ENCODE measurements around the gene STPG3. TPM values are rescaled to one million over a fixed set of nuclear protein-coding genes. Genes with fewer than 3 reads are reported as not detected.

Gene STPG3
- total and polyA plus RNA-seq, 3 donors from 2014 or later = 14.6 to 58.9 (median 34.1) TPM

- H3K36me3 ChIP-seq (ENCODE audit: low read depth, missing control alignments) = no peaks in the 10 kb centered on the region
- 50 to 76% methylated on average over 4 to 12 of the region's 12 CpGs for WGBS, 2 donors
- no peaks in the 10 kb centered on the region for H3K9me3 ChIP-seq
- no peak overlapping the region for H3K27ac ChIP-seq
- peak overlapping the region in 1 of 2 donors; percentile 54 for H3K4me3 ChIP-seq
- TF ChIP-seq POLR2A (IDR thresholded peaks at IDR 0.05) = no peak
- H3K4me1 ChIP-seq = peaks cover 29% of the 10 kb centered on the region
- intact Hi-C loops (cut with DNase I; ENCODE audit: low total_unique reads) = no loop called here
- H3K27me3 ChIP-seq = no peaks in the 10 kb centered on the region
- DNase-seq = peak; percentile 71
These were observed 32.3 kb upstream of the STPG3 start for GRCh38 chr9:137218754-137219271.

DNA sequence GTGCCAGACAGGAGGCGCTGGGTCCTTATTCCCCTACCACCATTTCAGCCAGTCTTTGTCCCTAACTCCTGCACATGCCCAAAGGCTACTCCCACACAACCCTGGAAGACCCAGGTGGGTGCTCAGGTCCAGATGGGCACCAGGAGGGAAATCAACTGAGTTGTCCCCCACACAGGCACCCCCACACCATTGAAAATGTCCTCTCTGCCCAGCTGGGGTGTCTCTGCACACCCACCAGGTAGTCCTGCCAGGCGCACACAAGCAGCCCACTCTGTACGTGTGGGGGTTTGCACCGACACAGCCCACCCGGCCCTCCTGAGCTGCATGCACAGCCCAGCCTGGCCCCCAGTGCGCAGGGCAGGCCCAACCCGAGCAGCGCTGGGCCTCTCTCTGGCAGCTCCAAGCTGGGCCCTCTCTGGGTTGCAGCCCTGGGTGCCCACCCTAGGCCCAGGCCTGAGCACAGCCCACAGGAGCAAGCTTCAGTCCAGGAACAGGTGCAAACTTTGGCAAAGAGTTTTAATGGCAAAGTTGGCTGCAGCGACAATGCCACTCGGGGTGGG, 31.2 kb upstream of the STPG3 start:
- Histone ChIP-seq H3K27me3 (no peaks in the 10 kb centered on the region), H3K4me3 (no peak overlapping the region), H3K36me3 (ENCODE audit: low read depth, missing control alignments) (no peaks in the 10 kb centered on the region), H3K27ac (no peak overlapping the region), H3K9me3 (no peaks in the 10 kb centered on the region), H3K4me1 (peaks cover 29% of the 10 kb centered on the region)
- no peak for DNase-seq
- intact Hi-C loops (cut with DNase I; ENCODE audit: low total_unique reads) = loop anchor here (10.0 kb wide), 1 partner anchor 105 kb away; the partner anchor contains the start of gene DPP7
- TF ChIP-seq, protein P1, sequence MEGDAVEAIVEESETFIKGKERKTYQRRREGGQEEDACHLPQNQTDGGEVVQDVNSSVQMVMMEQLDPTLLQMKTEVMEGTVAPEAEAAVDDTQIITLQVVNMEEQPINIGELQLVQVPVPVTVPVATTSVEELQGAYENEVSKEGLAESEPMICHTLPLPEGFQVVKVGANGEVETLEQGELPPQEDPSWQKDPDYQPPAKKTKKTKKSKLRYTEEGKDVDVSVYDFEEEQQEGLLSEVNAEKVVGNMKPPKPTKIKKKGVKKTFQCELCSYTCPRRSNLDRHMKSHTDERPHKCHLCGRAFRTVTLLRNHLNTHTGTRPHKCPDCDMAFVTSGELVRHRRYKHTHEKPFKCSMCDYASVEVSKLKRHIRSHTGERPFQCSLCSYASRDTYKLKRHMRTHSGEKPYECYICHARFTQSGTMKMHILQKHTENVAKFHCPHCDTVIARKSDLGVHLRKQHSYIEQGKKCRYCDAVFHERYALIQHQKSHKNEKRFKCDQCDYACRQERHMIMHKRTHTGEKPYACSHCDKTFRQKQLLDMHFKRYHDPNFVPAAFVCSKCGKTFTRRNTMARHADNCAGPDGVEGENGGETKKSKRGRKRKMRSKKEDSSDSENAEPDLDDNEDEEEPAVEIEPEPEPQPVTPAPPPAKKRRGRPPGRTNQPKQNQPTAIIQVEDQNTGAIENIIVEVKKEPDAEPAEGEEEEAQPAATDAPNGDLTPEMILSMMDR (IDR thresholded peaks at IDR 0.05) = no peak
- no peak for TF ChIP-seq POLR2A (IDR thresholded peaks at IDR 0.05)
- 84 to 96% methylated on average over 4 to 10 of the region's 10 CpGs for WGBS, 2 donors

GRCh38 chr9:137220317-137221094, 30.6 kb upstream of the STPG3 start:
- no peak overlapping the region for H3K4me3 ChIP-seq
- no peaks in the 10 kb centered on the region for H3K9me3 ChIP-seq
- WGBS, 2 donors = 84 to 88% methylated on average over 18 to 51 of the region's 52 CpGs
- TF ChIP-seq, protein P1 (IDR thresholded peaks at IDR 0.05) = no peak
- no peak for TF ChIP-seq POLR2A (IDR thresholded peaks at IDR 0.05)
- intact Hi-C loops (cut with DNase I; ENCODE audit: low total_unique reads) = loop anchor here (10.0 kb wide), 1 partner anchor 106 kb away; the partner anchor contains the start of gene DPP7
- H3K27me3 ChIP-seq = no peaks in the 10 kb centered on the region
- H3K36me3 ChIP-seq (ENCODE audit: low read depth, missing control alignments) = no peaks in the 10 kb centered on the region
- no peak overlapping the region for H3K27ac ChIP-seq
- peaks cover 29% of the 10 kb centered on the region for H3K4me1 ChIP-seq
- DNase-seq = no peak

DNA sequence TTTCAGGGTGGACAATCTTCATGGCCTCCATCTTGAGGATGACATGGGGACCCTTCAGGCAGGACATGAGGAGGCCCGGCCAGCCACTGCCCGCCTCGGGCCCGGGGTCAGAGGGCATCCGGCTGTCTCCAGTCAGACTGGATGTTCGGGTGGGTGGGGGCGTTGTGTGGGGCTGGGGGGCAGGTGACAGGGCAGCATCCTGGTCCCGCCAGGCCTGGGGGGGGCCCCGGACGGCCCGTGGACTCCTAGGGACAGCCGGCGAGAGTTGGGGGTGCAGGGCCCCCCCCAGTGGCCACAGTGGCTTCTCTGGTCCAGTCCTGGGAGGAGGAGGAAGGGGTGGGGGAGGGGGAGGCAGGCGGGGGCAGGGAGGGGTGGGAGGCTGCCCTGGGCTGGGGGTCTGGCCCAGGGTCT, 30.0 kb upstream of the STPG3 start:
- Histone ChIP-seq H3K9me3 (no peaks in the 10 kb centered on the region), H3K27me3 (no peaks in the 10 kb centered on the region), H3K27ac (no peak overlapping the region), H3K4me3 (no peak overlapping the region), H3K4me1 (peaks cover 25% of the 10 kb centered on the region), H3K36me3 (ENCODE audit: low read depth, missing control alignments) (no peaks in the 10 kb centered on the region)
- 53% methylated on average over 13 of the region's 14 CpGs; no CpG with 5 or more reads in 1 of the 2 donors for WGBS, 2 donors
- no peak for DNase-seq
- intact Hi-C loops (cut with DNase I; ENCODE audit: low total_unique reads) = loop anchor here (10.0 kb wide), 1 partner anchor 106 kb away; the partner anchor contains the start of gene DPP7
- TF ChIP-seq, protein P1 (IDR thresholded peaks at IDR 0.05) = no peak
- no peak for TF ChIP-seq POLR2A (IDR thresholded peaks at IDR 0.05)

DNA sequence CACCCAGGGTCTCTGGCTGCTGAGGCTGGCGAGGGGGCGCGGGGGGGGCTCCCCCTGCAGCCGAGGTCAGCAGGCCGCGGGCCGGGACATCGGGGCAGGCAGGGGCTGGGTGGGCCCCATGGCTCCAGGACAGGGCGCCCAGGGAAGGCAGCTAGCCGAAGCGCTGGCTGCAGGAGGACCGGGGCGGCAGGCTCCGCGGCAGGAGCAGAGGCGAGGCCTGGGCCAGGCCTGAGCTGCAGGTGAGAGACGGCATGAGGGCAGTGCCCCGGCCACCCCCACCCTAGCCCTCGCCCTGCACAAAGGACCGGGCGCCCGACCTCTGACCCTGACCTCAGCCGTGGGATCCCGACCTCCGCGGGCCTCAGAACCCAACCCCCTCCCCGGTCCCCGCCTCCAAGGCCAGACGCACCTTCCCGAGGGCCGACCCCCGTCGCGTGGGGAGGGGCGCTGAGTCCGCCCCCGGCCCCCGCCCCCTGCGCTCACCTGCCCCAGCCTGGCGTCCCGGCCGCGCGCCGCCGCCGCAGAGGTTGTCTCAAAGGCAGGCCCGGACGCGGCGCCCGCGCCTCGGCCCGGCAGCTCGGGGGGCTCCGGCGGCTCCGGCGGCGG, 29.5 kb upstream of the STPG3 start:
- peaks cover 23% of the 10 kb centered on the region for H3K4me1 ChIP-seq
- H3K27me3 ChIP-seq = no peaks in the 10 kb centered on the region
- H3K4me3 ChIP-seq = peak overlapping the region in 1 of 2 donors; percentile 2
- 7 to 10% methylated on average over 2 to 33 of the region's 61 CpGs for WGBS, 2 donors
- no peak for TF ChIP-seq POLR2A (IDR thresholded peaks at IDR 0.05)
- TF ChIP-seq, protein P1 (IDR thresholded peaks at IDR 0.05) = no peak
- no peaks in the 10 kb centered on the region for H3K9me3 ChIP-seq
- H3K27ac ChIP-seq = no peak overlapping the region
- H3K36me3 ChIP-seq (ENCODE audit: low read depth, missing control alignments) = no peaks in the 10 kb centered on the region
- intact Hi-C loops (cut with DNase I; ENCODE audit: low total_unique reads) = loop anchor here (10.0 kb wide), 1 partner anchor 107 kb away; the partner anchor contains the start of gene DPP7
- no peak for DNase-seq
